Colon (tissue), 2 donors: ENCODE measurements around the gene XPOT.

Experiments
- FAIRE-seq: peaks from 2 replicates; lab custom pipeline; 2012; peaks lifted over from hg19 to GRCh38; lab: Jason Lieb, UNC
- donor health status: control.
- donor health status: control.

XPOT gene

DNA sequence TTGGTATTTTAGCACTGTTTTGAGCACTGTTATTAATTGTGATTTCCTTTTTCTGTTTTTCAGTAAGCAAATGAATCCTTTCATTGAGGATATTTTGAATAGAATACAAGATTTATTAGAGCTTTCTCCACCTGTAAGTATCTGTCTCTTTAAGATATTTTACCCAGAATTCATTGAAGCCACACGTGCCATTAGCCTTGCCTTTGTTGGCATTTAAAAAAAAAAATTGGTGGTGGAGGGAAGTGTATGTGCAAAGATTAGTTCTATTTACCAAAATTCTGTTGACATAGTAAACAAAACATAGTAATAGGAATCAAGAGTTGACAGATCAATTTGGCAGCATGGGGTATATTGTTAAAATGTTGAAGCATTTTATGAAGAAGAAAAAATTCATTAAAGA is 23.8 kb downstream of the XPOT start:
- no peak for FAIRE-seq

GRCh38 chr12:64428956-64429355 is 24.8 kb downstream of the XPOT start:
- no peak for FAIRE-seq

DNA sequence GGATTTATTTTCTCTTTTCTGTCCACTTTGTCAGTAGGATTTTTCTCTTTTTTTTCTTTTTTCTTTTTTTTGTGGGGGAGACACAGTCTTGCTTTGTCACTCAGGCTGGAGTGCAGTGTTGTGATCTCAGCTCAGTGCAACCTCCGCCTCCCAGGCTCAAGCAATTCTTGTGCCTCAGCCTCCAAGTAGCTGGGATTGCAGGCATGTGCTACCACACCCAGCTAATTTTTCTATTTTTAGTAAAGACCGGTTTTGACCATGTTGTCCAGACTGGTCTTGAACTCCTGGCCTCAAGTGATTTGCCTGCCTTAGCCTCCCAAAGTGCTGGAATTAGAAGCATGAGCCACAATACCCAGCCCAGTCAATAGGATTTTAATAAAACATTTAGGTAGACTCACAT is 26.7 kb downstream of the XPOT start:
- no peak for FAIRE-seq

DNA sequence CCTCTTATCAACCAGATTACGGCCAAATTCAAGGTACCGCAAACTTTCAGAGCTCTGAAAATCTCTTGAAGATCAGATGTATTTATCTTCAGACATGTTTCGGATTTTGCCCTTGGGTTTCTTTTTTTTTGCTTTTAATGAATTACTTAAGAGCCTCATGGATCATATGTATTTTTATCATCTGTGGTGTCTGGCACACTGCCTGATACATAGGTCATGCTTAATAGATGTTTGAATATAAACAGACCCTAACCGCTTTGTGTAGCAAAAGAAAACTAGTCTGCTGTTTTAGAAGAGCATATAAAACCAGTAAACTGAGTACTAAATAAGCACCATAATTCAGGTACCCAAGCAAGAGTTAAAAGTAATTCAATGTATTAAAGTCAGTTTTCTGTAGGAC is 27.6 kb downstream of the XPOT start:
- FAIRE-seq, result no peak

DNA sequence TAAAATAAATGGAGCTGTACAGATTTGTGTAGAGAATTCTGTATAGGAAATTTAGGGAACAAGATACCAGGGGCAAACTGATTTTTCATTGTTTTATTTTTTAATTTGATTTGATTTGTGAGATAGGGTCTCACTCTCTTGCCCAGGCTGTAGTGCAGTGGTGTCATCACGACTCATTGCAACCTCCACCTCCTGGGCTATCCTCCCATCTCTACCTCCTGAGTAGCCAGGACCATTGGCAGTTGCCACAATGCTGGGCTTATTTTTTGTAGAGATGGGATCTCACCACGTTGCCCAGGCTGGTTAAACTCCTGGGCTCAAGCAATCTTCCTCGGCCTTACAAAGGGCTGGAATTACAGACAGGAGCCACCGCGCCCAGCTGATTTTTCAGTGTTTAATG is 29.7 kb downstream of the XPOT start:
- no peak for FAIRE-seq

- no peak for FAIRE-seq
These were observed 35.9 kb downstream of the XPOT start for GRCh38 chr12:64440100-64440499.

DNA sequence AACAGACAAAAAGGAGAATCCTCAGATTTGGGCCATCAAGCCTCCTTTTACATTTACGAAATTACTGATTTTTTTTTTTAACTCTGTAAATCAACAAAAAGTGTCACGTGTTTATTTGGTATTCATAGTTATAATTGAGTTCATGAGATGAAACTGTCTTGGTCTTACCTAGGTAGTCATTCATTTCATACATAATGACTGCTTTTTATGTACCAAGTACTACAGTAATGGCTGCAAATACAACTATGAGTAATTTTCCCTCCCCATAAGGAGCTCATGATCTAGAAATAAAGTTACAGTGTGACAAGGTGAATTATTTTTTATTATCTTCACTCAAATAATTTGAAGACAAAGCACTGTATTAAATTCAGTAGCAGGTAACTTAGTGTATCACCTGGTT is 41.3 kb downstream of the XPOT start:
- FAIRE-seq, result no peak

GRCh38 chr12:64446295-64446694 is 42.1 kb downstream of the XPOT start:
- FAIRE-seq, result no peak

- FAIRE-seq, result no peak
These were observed 46.0 kb downstream of the XPOT start for GRCh38 chr12:64450057-64450640.

GRCh38 chr12:64450711-64451486 is 46.7 kb downstream of the XPOT start:
- no peak for FAIRE-seq

DNA sequence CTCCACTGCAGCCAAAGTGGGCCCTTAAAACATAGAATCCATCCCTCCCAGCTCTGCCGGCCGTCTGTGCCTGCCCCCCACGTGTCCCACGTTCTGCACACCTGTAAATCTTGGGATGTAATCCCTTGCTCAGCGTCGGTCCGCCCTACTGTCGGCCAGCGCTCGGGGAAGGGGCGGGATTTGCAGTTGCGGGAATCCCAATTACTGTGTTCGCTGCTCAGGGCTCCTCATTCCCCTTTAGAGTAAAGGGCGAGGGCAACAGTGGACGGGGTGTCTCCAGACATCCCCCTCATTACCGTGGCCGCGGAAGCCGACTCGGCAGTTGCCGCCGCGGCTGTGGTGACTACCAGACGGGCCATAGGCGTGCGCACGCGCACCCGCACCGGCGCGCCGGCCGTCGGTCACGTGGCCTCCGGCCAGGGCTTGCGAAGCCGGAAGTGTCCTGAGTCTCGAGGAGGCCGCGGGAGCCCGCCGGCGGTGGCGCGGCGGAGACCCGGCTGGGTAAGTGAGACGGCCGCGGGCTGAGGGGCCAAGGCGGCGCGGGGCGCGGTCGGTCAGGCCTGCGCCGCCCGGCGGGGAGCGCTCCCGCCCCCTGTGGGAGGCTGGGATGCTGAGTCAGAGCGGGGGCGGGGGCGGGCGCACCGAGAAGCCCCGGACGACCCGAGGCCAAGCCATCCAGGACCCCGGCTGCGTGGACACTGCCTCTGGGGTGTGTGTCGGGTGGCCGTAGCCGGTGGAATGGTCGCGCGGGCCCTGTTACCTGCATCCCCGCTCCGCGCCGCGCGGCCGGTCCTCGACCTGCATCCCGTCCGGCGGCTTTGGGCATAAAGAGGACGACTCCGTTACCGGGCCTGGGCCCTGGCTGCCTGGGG is 47.7 kb downstream of the XPOT start, which contains the start of gene TBK1:
TBK1 (plus strand) TSS at position 434 of the 872 bp plus-strand sequence. CDS start 3,751 bp downstream, outside the sequence.
- FAIRE-seq, result no peak

DNA sequence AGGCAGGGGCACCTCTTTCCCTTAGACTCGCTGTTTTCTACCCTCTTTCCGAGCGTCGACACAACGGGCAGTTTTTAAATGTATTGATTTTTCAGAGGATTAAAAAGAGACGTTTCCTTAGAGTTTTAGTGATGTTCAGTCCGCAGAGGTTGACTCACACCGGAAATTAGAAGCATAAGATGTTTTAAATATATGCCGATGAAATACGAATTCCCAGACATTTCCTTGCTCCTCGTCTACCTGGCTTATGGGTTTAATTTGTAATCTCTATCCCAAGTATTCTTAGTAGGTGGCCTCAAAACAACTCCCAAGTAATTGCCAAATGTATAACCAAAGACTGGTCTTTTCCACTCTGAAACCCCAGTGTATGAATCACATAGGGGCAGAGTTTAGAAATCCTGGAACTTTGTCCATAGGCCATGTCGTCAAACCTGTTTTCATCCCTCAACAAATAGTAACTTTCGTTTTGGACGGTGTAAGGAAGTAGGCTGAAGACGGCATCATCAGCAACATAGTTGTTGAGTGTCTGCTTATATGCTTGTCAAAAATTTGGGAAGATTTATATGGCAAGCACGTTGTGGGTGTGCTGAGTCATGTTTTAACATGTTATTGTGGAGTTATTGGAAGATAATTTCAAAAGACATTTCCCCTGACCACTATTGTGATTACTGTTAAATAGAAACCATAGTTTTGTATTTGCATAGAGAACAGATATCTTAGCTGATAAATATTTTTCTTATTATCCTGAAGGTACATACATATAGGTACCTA is 48.6 kb downstream of the XPOT start:
- FAIRE-seq, result no peak

DNA sequence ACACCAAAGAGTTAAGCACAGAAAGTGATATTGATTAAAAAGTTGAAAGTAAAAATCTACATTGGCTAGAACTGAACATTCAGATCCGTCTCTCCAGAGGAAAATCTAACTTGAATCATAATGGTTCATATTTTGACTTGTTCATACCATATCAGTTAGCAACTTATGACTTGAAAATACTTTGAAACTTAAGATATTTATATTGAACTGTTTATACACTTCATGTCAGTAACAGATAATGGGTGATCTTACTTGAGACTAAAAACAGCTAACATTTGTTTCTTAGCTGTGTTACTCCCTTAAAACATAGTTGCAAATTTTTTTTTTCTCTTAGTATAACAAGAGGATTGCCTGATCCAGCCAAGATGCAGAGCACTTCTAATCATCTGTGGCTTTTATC is 51.3 kb downstream of the XPOT start:
- FAIRE-seq, result no peak

GRCh38 chr12:64456119-64456518 is 51.9 kb downstream of the XPOT start:
- no peak for FAIRE-seq

DNA sequence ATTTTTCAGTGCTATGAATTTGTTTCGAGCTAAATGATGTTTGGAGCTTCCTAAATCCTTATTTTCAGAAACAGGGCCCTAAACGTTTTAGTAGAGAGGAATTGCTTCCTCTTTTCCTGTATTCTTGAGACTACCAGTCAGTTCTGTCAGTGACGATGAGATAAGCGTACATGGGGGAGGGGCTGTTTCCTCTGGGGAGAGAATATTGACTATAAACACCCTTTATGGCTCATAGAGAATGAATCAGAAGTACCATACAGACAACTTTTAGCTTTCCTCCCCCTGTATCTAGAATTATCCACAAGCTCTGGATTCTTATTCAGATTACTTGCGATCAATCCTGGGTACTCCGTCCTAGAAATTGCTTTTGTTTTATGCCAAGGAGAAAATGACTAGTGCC is 52.8 kb downstream of the XPOT start:
- FAIRE-seq, result no peak

DNA sequence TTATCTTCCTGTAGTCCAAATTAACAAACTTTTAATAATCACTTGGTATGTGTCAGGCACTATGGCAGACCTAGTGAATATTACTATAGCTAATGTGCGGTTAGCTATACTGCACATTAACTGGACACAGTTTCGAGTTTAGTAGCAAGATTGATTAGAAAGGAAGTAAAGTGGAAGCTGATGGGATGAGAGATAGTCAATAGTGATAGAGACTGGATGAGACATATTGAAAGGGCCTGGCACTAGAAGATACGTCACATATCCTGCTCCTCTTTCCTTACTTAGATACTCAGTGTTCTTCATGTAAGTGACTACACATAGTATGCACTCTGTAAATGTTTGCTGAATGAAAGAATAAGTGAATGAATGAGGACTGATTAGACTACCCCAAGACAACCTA is 53.3 kb downstream of the XPOT start:
- no peak for FAIRE-seq

GRCh38 chr12:64457923-64458322 is 53.7 kb downstream of the XPOT start:
- FAIRE-seq, result no peak

DNA sequence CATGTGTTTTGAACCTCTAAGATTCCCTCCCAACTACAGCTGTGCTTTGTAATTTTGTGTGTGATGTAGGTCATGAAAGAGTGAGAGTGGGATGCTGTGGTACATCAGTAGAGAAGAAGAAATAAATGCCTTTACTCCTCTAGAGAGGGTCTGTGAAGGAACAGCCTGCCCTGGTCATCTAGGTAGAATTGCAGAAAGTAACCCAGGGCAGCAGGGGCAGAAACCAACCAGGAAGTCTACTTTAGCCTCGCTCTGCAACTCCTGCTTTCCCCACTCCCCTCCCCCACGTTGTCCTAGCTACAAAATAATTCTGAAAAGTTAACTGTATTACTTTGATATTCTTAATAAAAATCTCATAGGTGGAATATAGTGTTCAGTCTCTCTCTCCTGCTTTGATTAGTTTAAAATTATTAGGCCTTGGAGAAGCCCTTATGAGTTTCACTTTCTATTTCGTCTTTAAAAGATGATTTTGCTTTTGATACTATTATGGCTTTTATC is 55.3 kb downstream of the XPOT start:
- no peak for FAIRE-seq

DNA sequence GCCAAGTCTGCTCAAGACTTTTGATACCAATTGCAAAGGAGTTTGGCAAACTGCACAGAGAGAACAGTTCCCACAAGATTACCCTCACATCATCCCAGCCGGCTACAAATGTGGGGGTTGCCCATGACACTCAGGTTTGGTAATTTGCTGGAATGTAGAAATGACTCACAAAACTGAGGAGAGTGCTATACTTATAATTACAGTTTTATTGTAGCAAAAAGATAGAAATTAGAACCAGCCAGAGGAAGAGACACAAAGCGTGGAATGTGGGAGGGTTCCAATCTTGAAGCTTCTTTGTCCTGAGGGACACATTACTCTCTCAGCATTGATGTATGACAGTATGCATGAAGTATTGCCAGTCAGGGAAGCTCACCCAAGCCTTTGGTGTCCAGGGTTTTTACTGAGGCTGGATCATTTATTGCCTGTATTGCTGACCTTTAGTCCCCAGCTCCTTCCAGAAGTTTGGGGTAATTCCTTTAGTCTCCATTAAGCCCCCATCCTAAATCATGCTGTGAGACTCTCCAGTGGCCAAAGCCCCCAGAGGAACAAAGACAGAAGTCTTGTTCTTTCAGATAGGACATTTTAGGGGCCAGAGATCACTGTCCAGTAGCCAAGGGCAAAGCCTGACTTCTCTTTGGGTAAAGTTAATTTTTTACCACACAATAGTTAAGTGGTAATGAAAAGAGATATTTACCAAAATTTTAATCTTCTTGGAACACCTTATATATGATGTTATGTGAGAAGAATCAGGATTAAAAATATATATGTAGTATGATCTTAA is 57.6 kb downstream of the XPOT start:
- no peak for FAIRE-seq

DNA sequence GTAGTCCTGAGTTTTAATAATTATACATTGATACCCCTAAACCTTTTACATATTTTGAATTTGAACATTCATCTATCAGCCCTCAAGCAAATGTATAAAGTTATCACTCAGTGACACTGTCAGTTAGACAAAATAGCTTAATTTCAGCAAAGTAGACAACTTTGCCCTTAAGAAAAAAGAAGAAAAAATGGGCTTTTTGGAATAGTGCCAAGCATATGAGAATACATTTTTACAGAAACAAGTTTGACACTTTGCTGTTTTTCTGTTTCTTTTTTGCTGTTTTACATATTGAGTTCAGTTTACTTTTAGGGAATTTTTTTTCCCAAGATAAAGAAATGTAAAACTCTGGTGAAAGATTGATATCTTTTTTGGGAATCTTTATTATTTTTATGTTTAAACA is 62.0 kb downstream of the XPOT start:
- no peak for FAIRE-seq

- no peak for FAIRE-seq
These were observed 64.8 kb downstream of the XPOT start for GRCh38 chr12:64468966-64469365.
